GM23248 (cell line): ENCODE data around the gene TAS2R9. TPM values are rescaled to one million over a fixed set of nuclear protein-coding genes. Genes with fewer than 3 reads are reported as not detected.
"Not testable (repeated sequence)": the region's sequence is repeated elsewhere in the genome, so short reads cannot be mapped to it uniquely, and the experiment has no call there.

Experiments
- DNase-seq: peaks from one replicate; pipeline ENCODE4 v3.0.0-alpha.2; 2015
- H2AFZ ChIP-seq: fragments of 200-600 bp; sonication (generic); 2 replicates; pipeline ENCODE4 v1.6.1; 2016; ENCODE audit warnings: antibody characterized with exemption
- H3F3A ChIP-seq: fragments of 200-600 bp; sonication (generic); 2 replicates; pipeline ENCODE4 v1.6.1; 2016; ENCODE audit warnings: mild to moderate bottlenecking, antibody characterized with exemption, mixed run types; ENCODE audit not compliant: insufficient read depth
- H3K27ac ChIP-seq: fragments of 200-600 bp; sonication (generic); 2 replicates; pipeline ENCODE4 v1.5.1; 2016; ENCODE audit warnings: mild to moderate bottlenecking
- H3K27me3 ChIP-seq: fragments of 200-600 bp; sonication (generic); replicated peaks from 2 replicates; pipeline ENCODE4 v1.6.1; 2016; ENCODE audit warnings: mild to moderate bottlenecking; ENCODE audit not compliant: insufficient read depth
- H3K36me3 ChIP-seq: fragments of 200-600 bp; sonication (generic); 2 replicates; pipeline ENCODE4 v1.6.1; 2016; ENCODE audit warnings: low read depth, mild to moderate bottlenecking
- H3K4me1 ChIP-seq: fragments of 200-600 bp; sonication (generic); 2 replicates; pipeline ENCODE4 v1.6.1; 2016; ENCODE audit warnings: mild to moderate bottlenecking; ENCODE audit not compliant: insufficient read depth
- H3K4me2 ChIP-seq: fragments of 200-600 bp; sonication (generic); one replicate; pipeline ENCODE4 v1.6.1; 2016; ENCODE audit warnings: mild to moderate bottlenecking; ENCODE audit not compliant: unreplicated experiment
- H3K4me3 ChIP-seq: fragments of 200-600 bp; sonication (generic); 2 replicates; pipeline ENCODE4 v1.5.1; 2016; ENCODE audit warnings: mild to moderate bottlenecking
- H3K79me2 ChIP-seq: fragments of 200-600 bp; sonication (generic); 2 replicates; pipeline ENCODE4 v1.6.1; 2016; ENCODE audit warnings: mild to moderate bottlenecking; ENCODE audit not compliant: insufficient read depth
- H3K9ac ChIP-seq: fragments of 200-600 bp; sonication (generic); 2 replicates; pipeline ENCODE4 v1.6.1; 2016; ENCODE audit warnings: mild to moderate bottlenecking
- H3K9me2 ChIP-seq: fragments of 200-600 bp; sonication (generic); 2 replicates; pipeline ENCODE4 v1.6.1; 2016; ENCODE audit warnings: mixed run types, mild to moderate bottlenecking, moderate library complexity; ENCODE audit not compliant: insufficient read depth
- H3K9me3 ChIP-seq: fragments of 200-600 bp; sonication (generic); one replicate; pipeline ENCODE4 v1.6.1; 2017; ENCODE audit warnings: low read depth
- H4K20me1 ChIP-seq: fragments of 200-600 bp; sonication (generic); 2 replicates; pipeline ENCODE4 v1.6.0; 2016; ENCODE audit not compliant: insufficient read depth
- EZH2 ChIP-seq: fragments of 200-600 bp; sonication (generic); IDR thresholded peaks from 2 replicates; pipeline ENCODE4 v1.6.1; 2018; ENCODE audit warnings: antibody characterized with exemption, mild to moderate bottlenecking; ENCODE audit not compliant: insufficient read depth, poor library complexity, severe bottlenecking
- EZH2phosphoT487 ChIP-seq: fragments of 200-600 bp; sonication (generic); IDR thresholded peaks from 2 replicates; pipeline ENCODE4 v1.6.1; 2018; ENCODE audit warnings: antibody characterized with exemption, moderate library complexity, mild to moderate bottlenecking, low read depth; ENCODE audit not compliant: insufficient read depth
- WGBS, 2 experiments: methylation state at CpG; one replicate each; pipeline ENCODE4 v1.1.6; 2015 to 2017; ENCODE audit warnings: low lambda C conversion rate in 2 of 2, low coverage in 1 of 2; ENCODE audit errors: missing lambda C conversion rate in 2 of 2; 5-methylcytosine and 5-hydroxymethylcytosine counted together
- in situ Hi-C: fragments of 300-500 bp; cut with MboI; formaldehyde crosslinking; loops from 2 replicates; pipeline ENCODE4 v1.15.0; 2020
- polyA plus RNA-seq: library from polyadenylated mRNA; unstranded; fragments of >200 nt; fragmentation: Nextera tagmentation; extraction: Ambion mirVana; gene quantifications from 2 replicates; pipeline ENCODE4 v1.2.1, GENCODE V29; 2016
- total RNA-seq: library from RNA; depleted of rRNA; stranded (reverse); fragments of >200 nt; shearing (Covaris generic); gene quantifications from 2 replicates; pipeline ENCODE4 v1.2.3, GENCODE V29; 2014

TAS2R9 gene
- total and polyA plus RNA-seq, 2 experiments from 2014 or later: not detected

GRCh38 chr12:10801741-10802140 lies 8.2 kb downstream of the TAS2R9 start:
- 30 to 35% methylated on average over 5 of the region's 5 CpGs for WGBS, 2 experiments
- Histone ChIP-seq H3K4me2 (no peak overlapping the region), H3K79me2 (no peaks in the 10 kb centered on the region), H3K9ac (no peak overlapping the region), H3K4me3 (no peak overlapping the region), H3F3A (no peaks in the 10 kb centered on the region), H3K9me2 (no peaks in the 10 kb centered on the region), H3K27me3 (0 out of 2 replicates have a peak, but pooled peaks cover 7% of the 10 kb centered on the region), H3K9me3 (no peaks in the 10 kb centered on the region), H3K4me1 (no peaks in the 10 kb centered on the region), H2AFZ (no peak overlapping the region), H3K36me3 (no peaks in the 10 kb centered on the region), H4K20me1 (no peaks in the 10 kb centered on the region), H3K27ac (no peak overlapping the region)
- TF ChIP-seq EZH2phosphoT487: no peak
- DNase-seq: no peak
- in situ Hi-C loops: no loop called here

DNA sequence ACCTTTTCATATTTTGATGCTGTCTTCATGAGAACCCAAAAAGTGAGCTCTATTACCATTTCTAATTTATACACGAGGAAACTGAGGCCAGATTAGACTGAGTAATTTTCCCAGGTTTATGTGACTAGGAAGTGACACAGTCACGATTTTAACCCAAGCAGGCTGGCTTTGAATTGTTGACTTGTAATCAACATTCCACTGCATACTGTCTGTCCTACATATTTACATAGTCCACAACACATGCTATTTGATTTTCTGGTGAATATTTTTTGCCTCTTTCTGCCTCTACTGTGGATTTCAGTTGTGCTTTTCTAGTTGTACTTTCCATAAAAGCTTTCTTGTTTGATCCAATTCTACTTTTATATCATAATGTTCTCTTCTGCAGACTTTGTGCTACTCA lies 15.7 kb downstream of the TAS2R9 start:
- H3K36me3 ChIP-seq: no peaks in the 10 kb centered on the region
- no peak overlapping the region for H2AFZ ChIP-seq
- TF ChIP-seq EZH2phosphoT487: no peak
- no peak overlapping the region for H3K9ac ChIP-seq
- H3K4me2 ChIP-seq: no peak overlapping the region
- no peaks in the 10 kb centered on the region for H3K27me3 ChIP-seq
- no peaks in the 10 kb centered on the region for H4K20me1 ChIP-seq
- no peaks in the 10 kb centered on the region for H3K9me3 ChIP-seq
- no peaks in the 10 kb centered on the region for H3K79me2 ChIP-seq
- H3K27ac ChIP-seq: no peak overlapping the region
- H3K4me1 ChIP-seq: no peaks in the 10 kb centered on the region
- H3K4me3 ChIP-seq: no peak overlapping the region
- DNase-seq: no peak
- no peaks in the 10 kb centered on the region for H3F3A ChIP-seq
- no peaks in the 10 kb centered on the region for H3K9me2 ChIP-seq
- in situ Hi-C loops: no loop called here
- WGBS, 2 experiments: 8 to 10% methylated on average over 2 of the region's 2 CpGs

DNA sequence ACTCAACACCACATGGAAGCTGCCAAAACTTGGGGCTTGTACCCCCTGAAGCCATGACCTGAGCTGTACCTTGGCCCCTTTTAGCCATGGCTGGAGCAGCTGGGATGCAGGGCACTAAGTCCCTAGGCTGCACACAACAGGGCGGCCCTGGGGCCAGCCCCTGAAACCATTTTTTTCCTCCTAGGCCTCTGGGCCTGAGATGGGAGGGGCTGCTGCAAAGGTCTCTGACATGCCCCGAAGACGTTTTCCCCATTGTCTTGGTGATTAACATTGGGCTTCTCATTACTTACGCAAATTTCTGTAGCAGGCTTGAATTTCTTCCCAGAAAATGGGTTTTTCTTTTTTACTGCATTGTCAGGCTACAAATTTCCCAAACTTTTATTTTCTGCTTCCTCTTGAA lies 18.2 kb downstream of the TAS2R9 start:
- not testable (repeated sequence) for H3K4me3 ChIP-seq, H3F3A ChIP-seq, DNase-seq

DNA sequence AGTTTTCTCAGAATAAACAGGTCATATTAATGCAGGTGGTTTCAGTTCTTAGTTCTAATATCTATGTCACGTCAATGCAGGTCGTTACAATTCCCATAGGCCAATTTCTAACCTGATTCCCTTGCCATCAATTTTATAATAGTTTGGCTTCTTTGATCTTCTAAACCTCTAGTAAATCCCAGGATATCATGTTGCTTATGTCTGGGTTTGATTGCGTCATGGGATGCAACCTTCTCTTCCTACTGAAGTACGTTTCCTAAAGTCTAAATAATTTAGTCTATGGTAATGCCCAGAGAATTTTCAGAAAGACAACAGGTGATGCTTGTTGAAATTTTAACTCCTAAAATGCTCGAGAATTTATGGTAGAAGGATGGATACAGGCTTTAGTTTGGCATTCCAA lies 26.7 kb downstream of the TAS2R9 start:
- Histone ChIP-seq H4K20me1 (no peaks in the 10 kb centered on the region), H3K9me3 (no peaks in the 10 kb centered on the region), H3K9ac (no peak overlapping the region), H3K4me2 (no peak overlapping the region), H3K4me3 (no peak overlapping the region), H3K27ac (no peak overlapping the region), H3K79me2 (no peaks in the 10 kb centered on the region), H3K9me2 (no peaks in the 10 kb centered on the region), H3K36me3 (0 out of 2 replicates have a peak, but pooled peaks cover under 1% of the 10 kb centered on the region), H2AFZ (no peak overlapping the region), H3F3A (no peaks in the 10 kb centered on the region), H3K27me3 (no peaks in the 10 kb centered on the region), H3K4me1 (no peaks in the 10 kb centered on the region)
- 33 to 44% methylated on average over 5 of the region's 5 CpGs for WGBS, 2 experiments
- in situ Hi-C loops: no loop called here
- TF ChIP-seq EZH2 (no peak), EZH2phosphoT487 (no peak)
- DNase-seq: no peak

More for the DNA sequence above, 18.2 kb downstream of the TAS2R9 start:
- H4K20me1 ChIP-seq, H3K4me2 ChIP-seq, H3K79me2 ChIP-seq, H3K36me3 ChIP-seq, in situ Hi-C loops, H2AFZ ChIP-seq, H3K9ac ChIP-seq, H3K27me3 ChIP-seq, H3K9me3 ChIP-seq, H3K4me1 ChIP-seq, H3K9me2 ChIP-seq, H3K27ac ChIP-seq: not testable (repeated sequence)
- 63 to 70% methylated on average over 4 of the region's 4 CpGs for whole genome bisulfite sequencing, 2 experiments

DNA sequence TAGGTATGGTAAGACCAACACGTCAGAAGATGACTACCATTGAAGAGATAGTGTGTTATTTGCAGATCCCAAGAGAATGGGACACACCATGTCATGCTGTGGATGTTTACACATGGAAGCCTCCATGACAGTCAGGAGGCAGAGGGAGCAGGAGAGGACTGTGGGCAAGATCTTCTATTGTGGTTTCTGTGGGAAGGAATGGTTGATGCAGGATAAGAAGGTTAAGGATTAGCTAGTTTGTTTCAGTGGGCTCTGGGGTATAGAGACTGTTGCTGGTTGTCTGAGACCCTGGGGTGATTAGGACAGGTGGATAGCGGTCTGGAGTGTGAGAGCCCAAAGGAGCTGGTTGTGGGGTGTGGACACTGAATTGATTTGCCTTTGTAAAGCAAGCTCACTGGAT lies 30.9 kb downstream of the TAS2R9 start:
- Histone ChIP-seq H3K27ac (no peak overlapping the region), H4K20me1 (no peaks in the 10 kb centered on the region), H3K9me3 (no peaks in the 10 kb centered on the region), H3K4me2 (no peak overlapping the region), H3K36me3 (no peaks in the 10 kb centered on the region), H2AFZ (no peak overlapping the region), H3F3A (no peaks in the 10 kb centered on the region), H3K9me2 (no peaks in the 10 kb centered on the region), H3K9ac (no peak overlapping the region), H3K4me1 (no peaks in the 10 kb centered on the region), H3K27me3 (peaks cover 25% of the 10 kb centered on the region), H3K79me2 (no peaks in the 10 kb centered on the region), H3K4me3 (no peak overlapping the region)
- DNase-seq: no peak
- WGBS, 2 experiments: 57 to 68% methylated on average over 2 of the region's 2 CpGs
- in situ Hi-C loops: loop anchor here (10.0 kb wide), 2 partner anchors 416 to 706 kb away; no protein-coding TSS in a partner anchor
- TF ChIP-seq EZH2phosphoT487: no peak
